Lower leg skin (tissue), 4 donors: ENCODE data around the gene SLC35F3. TPM values are rescaled to one million over a fixed set of nuclear protein-coding genes. Genes with fewer than 3 reads are reported as not detected.

Experiments used
- DNase-seq, 2 donors: peaks; one replicate each; pipeline ENCODE4 v3.0.0-alpha.2; 2019; ENCODE audit warnings: low spot score in 2 of 2
- H3K4me3 ChIP-seq: fragments of 200-600 bp; sonication (generic); 2 replicates; pipeline ENCODE4 v1.5.1; 2017; ENCODE audit warnings: mild to moderate bottlenecking, low read depth; ENCODE audit not compliant: poor library complexity, severe bottlenecking
- POLR2A ChIP-seq, 2 donors: fragments of 450-650 bp; IDR thresholded peaks; one replicate each; pipeline ENCODE4 v1.6.1; 2016 to 2017; ENCODE audit warnings: antibody characterized with exemption in 2 of 2, mild to moderate bottlenecking in 1 of 2, moderate library complexity in 1 of 2
- WGBS, 2 donors: methylation state at CpG; one replicate each; pipeline ENCODE4 v1.1.5; 2018; 5-methylcytosine and 5-hydroxymethylcytosine counted together
- intact Hi-C: fragments of 100-400 bp; cut with DNase I; formaldehyde crosslinking; loops from one replicate; pipeline ENCODE4 v1.15.0; 2023; ENCODE audit warnings: low total_unique reads
- total RNA-seq, 4 donors: library from RNA; depleted of rRNA; stranded (reverse); fragments of >200 nt; gene quantifications; one replicate each; pipeline ENCODE4 v1.1.0, GENCODE V29; 2016
- TF ChIP-seq, protein P1 (sequence below), 3 donors: fragments of 450-650 bp; IDR thresholded peaks; one replicate each; pipeline ENCODE4 v1.5.1; 2016; ENCODE audit warnings: antibody characterized with exemption in 3 of 3, mild to moderate bottlenecking in 3 of 3, moderate library complexity in 2 of 3

The SLC35F3 gene
- total RNA-seq, 4 donors from 2014 or later, result 0.42 to 0.83 (median 0.64) TPM

DNA sequence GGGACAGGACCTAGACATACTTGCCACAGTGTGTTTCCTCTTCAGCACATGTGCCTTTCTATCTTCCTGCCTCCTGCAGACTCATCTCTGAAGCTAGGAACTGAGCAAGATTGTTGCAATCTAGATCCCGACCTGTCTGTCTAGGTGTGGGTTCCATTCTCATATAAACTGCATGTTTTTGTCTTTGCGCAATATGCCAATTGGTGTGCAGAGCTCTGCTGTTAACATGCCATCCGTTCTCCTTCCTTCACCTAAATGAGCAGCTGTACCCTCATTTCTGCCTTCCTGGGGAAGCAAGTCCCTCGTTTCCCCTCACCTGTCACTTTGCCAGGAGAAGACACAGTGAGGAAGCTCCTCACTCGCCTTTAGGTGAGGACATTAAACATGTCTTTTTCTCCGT lies 55.5 kb downstream of the SLC35F3 start:
- no peak for DNase-seq
- no peak for TF ChIP-seq POLR2A (IDR thresholded peaks at IDR 0.05)
- TF ChIP-seq, protein P1, sequence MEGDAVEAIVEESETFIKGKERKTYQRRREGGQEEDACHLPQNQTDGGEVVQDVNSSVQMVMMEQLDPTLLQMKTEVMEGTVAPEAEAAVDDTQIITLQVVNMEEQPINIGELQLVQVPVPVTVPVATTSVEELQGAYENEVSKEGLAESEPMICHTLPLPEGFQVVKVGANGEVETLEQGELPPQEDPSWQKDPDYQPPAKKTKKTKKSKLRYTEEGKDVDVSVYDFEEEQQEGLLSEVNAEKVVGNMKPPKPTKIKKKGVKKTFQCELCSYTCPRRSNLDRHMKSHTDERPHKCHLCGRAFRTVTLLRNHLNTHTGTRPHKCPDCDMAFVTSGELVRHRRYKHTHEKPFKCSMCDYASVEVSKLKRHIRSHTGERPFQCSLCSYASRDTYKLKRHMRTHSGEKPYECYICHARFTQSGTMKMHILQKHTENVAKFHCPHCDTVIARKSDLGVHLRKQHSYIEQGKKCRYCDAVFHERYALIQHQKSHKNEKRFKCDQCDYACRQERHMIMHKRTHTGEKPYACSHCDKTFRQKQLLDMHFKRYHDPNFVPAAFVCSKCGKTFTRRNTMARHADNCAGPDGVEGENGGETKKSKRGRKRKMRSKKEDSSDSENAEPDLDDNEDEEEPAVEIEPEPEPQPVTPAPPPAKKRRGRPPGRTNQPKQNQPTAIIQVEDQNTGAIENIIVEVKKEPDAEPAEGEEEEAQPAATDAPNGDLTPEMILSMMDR (IDR thresholded peaks at IDR 0.05), result no peak
- H3K4me3 ChIP-seq, result no peak overlapping the region
- WGBS, 2 donors, result 70 to 74% methylated on average over 6 of the region's 6 CpGs
- intact Hi-C loops, result no loop called here

DNA sequence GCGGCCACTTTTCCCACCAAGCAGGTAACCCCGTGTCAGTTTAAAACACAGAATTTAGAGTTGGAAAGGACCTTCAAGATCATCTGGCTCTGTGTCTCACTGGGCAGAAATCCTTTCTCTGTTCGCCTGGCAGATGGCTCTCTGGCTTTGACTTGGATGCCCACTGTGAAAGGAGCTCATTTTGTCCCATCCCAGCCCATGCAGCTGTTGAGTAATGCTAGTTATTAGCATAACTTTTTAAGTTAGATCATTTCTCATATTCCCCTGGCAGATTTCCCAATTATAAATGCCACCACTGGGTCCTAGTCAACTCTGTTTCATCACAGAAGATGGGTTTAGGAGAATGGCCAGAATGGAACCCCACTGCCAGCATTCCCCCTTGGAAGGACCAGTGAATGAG lies 55.9 kb downstream of the SLC35F3 start:
- no peak overlapping the region for H3K4me3 ChIP-seq
- intact Hi-C loops, result no loop called here
- TF ChIP-seq POLR2A (IDR thresholded peaks at IDR 0.05), result no peak
- TF ChIP-seq, protein P1 (IDR thresholded peaks at IDR 0.05), result no peak
- no peak for DNase-seq
- WGBS, 2 donors, result 80 to 90% methylated on average over 3 of the region's 3 CpGs

DNA sequence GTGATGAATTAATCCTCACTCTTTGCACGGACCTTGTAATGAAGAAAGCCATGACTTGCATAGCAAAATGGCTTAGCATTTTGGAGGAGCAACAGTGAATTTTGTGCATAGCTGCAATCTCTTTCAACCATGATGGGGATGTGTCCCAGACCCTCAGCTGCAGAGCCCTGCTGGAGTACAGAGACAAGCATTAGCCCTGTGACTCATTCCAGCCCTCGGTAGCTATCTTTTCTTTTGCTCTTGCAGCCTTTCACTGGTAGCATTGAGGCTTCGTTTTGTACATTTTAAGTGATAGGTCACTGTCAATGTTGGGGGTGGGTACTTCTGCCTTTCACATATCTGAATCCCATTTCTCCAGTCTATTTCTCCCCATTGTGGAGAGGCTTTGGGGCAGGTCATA lies 58.4 kb downstream of the SLC35F3 start:
- DNase-seq, result no peak
- no peak overlapping the region for H3K4me3 ChIP-seq
- no peak for TF ChIP-seq POLR2A (IDR thresholded peaks at IDR 0.05)
- TF ChIP-seq, protein P1 (IDR thresholded peaks at IDR 0.05), result no peak
- 73% methylated on average over 3 of the region's 3 CpGs for WGBS, 2 donors
- intact Hi-C loops, result no loop called here

DNA sequence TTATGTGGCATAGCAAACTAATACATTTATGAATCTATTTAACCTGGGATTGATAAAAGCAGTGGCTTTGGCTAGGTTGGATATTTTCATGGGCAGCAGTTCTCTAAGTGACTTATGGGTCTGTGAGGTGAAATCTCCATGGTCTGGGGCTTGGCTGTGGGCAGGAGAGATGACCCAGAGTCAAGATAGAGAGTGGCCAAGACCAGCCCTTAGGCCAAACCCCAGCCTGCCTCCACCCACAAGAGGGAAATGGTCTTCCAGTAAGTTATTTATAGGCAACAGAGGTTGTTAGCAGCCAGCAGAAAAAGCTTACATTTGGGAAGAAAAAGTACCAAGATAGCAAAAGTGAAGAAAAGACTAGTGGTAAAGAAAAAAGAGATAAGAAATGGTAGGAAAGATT lies 61.4 kb downstream of the SLC35F3 start:
- DNase-seq, result no peak

DNA sequence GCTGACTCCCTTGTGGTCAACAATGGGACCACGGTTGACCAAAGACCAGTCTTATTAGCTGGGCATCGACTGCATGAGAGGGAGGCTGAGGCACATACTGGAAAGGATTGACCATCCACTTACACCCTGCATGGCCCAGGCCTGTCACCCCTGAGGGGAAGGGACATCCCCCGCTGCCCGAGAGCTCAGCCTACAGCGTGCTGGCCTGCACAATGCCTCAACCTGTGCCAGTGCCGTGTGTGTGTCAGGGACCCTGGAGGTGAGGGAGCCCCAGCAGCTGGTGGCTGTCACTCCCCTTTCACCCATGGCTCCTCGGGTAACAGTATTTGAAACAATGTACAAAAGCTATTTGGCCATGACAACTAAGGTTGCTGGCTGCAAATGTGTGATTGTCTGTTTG lies 67.3 kb downstream of the SLC35F3 start:
- no peak overlapping the region for H3K4me3 ChIP-seq
- intact Hi-C loops, result no loop called here
- TF ChIP-seq, protein P1 (IDR thresholded peaks at IDR 0.05), result no peak
- no peak for TF ChIP-seq POLR2A (IDR thresholded peaks at IDR 0.05)
- WGBS, 2 donors, result 88 to 90% methylated on average over 7 of the region's 7 CpGs
- DNase-seq, result no peak

More for the DNA sequence above, 61.4 kb downstream of the SLC35F3 start:
- intact Hi-C loops, result no loop called here
- no peak overlapping the region for H3K4me3 ChIP-seq
- no peak for TF ChIP-seq POLR2A (IDR thresholded peaks at IDR 0.05)
- TF ChIP-seq, protein P1 (IDR thresholded peaks at IDR 0.05), result no peak

DNA sequence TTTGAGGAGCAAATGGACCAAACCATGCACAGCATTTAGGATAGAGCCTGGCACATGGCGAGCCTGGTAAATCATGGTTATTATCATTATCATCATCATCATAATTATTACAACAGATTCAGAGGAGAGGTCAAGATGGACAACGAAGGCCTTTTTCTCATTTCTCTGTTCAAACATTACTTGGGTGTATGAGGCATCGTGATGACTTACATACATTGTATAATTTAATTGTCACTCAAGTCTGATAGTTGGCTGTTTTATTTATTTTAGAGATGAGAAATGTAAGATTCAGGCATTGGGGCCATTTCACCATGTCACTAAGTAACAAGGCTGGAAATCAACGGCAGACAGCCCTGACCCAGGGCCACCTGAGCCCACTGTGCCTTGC lies 68.1 kb downstream of the SLC35F3 start:
- TF ChIP-seq, protein P1 (IDR thresholded peaks at IDR 0.05), result no peak
- no peak for TF ChIP-seq POLR2A (IDR thresholded peaks at IDR 0.05)
- no peak for DNase-seq
- WGBS, 2 donors, result 83 to 84% methylated on average over 4 of the region's 4 CpGs
- H3K4me3 ChIP-seq, result no peak overlapping the region
- intact Hi-C loops, result no loop called here
